ENCODE measurements around the gene PTS. TPM values are rescaled to one million over a fixed set of nuclear protein-coding genes. Genes with fewer than 3 reads are reported as not detected.

PTS gene
- total RNA-seq, 1 experiment from 2014 or later: 80.6 TPM

DNA sequence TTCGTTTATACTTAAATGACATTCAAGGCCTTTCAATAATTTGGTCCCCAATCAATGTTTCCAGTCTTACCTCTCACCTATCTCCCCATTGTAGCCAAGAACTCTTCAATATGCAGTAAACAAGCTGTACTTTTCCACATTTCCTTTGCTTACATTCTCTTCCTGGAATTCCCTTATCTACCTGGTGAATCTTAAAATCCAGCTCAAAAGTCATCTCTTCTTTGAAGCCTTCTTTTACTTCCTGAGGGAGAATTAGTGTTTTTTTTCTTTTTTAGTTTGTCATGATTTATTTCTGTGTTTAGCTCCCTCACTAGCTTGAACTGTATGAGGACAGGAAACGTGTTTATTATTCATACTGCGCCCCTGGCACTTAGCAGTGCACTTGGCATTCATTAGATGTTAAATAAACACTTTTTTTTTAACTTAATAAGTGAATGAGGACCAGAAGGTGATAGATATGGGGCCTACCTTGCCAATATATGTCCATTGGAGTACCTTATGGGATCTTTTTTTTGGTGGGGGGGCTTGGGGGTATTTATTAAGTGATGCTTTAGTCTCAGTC is 4.9 kb upstream of the PTS start:
- DNase-seq (ENCODE audit: low read depth): no peak

- no peak for DNase-seq (ENCODE audit: low read depth)
Observed at GRCh38 chr11:112222303-112222702, 3.9 kb upstream of the PTS start.

DNA sequence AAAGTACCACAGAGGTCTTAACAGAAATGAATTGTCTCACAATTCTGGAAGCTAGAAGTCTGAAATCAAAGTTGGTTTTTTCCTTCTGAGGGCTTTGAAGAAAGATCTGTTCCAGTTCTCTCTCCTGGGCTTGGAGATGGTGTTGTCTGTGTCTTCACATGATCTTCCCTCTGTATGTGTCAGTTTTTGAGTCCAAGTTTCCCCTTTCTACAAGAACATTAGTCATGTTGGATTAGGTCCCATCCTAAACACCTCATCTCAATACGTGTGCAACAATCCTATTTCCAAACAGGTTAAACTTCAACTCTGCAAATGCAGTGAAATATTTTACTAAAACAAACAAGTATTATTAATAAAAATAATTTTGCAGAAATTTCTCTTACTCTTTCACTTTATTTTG is 3.1 kb upstream of the PTS start:
- DNase-seq (ENCODE audit: low read depth): no peak

- no peak for DNase-seq (ENCODE audit: low read depth)
Observed at GRCh38 chr11:112223754-112224532, 2.3 kb upstream of the PTS start.

GRCh38 chr11:112225753-112226061 is 521 bp upstream of the PTS start:
- peak; percentile 89 for DNase-seq (ENCODE audit: low read depth)

DNA sequence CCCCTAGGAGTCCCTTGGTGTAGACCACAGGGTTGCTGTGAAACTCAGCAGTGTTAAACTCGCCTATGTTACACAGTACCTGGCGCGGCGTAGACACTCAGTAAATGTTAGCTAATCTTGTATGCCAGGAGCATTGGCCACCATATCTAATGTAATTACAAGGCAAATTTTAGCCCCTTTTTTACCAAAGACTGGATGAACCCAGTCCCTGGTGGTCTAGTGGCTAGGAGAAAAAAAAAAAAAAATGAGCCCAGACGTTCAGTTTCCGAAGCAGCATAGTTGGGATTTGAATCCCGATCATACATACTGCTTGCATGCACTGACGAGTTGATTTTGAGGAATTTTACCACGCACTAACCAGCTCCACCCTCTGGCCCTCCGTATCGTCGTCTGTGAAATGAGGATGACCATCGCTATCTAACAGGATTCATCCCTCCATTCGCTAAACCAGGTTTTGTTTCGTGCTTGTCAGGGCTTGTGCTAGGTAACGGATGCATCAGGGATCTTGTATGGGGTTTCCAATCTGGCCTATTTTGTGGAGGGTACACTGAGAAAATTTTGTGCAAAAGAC is 688 bp downstream of the PTS start:
- peak; percentile 38 for DNase-seq (ENCODE audit: low read depth)

DNA sequence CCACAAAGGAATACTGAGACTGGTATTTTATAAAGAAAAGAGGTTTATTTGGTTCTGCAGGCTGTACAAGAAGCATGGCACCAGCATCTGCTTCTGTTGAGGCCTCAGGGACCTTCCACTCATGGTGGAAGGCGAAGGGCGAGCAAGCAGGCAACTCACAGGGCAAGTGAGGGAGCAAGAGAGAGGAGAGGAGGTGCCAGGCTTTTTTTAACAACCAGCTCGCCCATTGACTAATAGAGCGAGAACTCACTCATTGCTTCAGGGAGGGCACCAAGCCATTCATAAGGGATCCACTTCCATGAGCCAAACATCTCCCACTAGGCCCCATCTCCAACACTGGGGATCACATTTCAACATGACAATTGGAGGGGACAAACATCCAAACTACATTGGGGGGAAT is 1.2 kb downstream of the PTS start:
- no peak for DNase-seq (ENCODE audit: low read depth)

GRCh38 chr11:112228706-112229105 is 2.5 kb downstream of the PTS start:
- no peak for DNase-seq (ENCODE audit: low read depth)

- DNase-seq (ENCODE audit: low read depth): no peak
Observed at GRCh38 chr11:112229159-112229558, 2.9 kb downstream of the PTS start.

- no peak for DNase-seq (ENCODE audit: low read depth)
Observed at GRCh38 chr11:112229746-112230433, 3.7 kb downstream of the PTS start.

GRCh38 chr11:112231952-112232351 is 5.7 kb downstream of the PTS start:
- no peak for DNase-seq (ENCODE audit: low read depth)

GRCh38 chr11:112235750-112236390 is 9.6 kb downstream of the PTS start:
- DNase-seq (ENCODE audit: low read depth): no peak

- no peak for DNase-seq (ENCODE audit: low read depth)
Observed at GRCh38 chr11:112237451-112237850, 11.2 kb downstream of the PTS start.

GRCh38 chr11:112238041-112238440 is 11.8 kb downstream of the PTS start:
- DNase-seq (ENCODE audit: low read depth): no peak

- peak; percentile 48 for DNase-seq (ENCODE audit: low read depth)
Observed at GRCh38 chr11:112241486-112241885, 15.3 kb downstream of the PTS start.

GRCh38 chr11:112247201-112247600 is 21.0 kb downstream of the PTS start:
- no peak for DNase-seq (ENCODE audit: low read depth)

- DNase-seq (ENCODE audit: low read depth): no peak
Observed at GRCh38 chr11:112248201-112248600, 22.0 kb downstream of the PTS start.

GRCh38 chr11:112249871-112250610 is 23.8 kb downstream of the PTS start:
- DNase-seq (ENCODE audit: low read depth): peak; percentile 41

GRCh38 chr11:112253605-112254242 is 27.5 kb downstream of the PTS start:
- peak; percentile 51 for DNase-seq (ENCODE audit: low read depth)

GRCh38 chr11:112255067-112255720 is 29.0 kb downstream of the PTS start:
- DNase-seq (ENCODE audit: low read depth): peak; percentile 84

GRCh38 chr11:112260490-112260889 is 34.3 kb downstream of the PTS start, which contains the start of gene PLET1:
Gene PLET1 (minus strand): TSS chr11:112260860. CDS start chr11:112260589, 271 bp downstream.
- no peak for DNase-seq (ENCODE audit: low read depth)

Measured in RPMI7951 (cell line).